ENCODE data around the gene CDY1B.
"Not testable (repeated sequence)": the region's sequence is repeated elsewhere in the genome, so short reads cannot be mapped to it uniquely, and the experiment has no call there.

The CDY1B gene, protein sequence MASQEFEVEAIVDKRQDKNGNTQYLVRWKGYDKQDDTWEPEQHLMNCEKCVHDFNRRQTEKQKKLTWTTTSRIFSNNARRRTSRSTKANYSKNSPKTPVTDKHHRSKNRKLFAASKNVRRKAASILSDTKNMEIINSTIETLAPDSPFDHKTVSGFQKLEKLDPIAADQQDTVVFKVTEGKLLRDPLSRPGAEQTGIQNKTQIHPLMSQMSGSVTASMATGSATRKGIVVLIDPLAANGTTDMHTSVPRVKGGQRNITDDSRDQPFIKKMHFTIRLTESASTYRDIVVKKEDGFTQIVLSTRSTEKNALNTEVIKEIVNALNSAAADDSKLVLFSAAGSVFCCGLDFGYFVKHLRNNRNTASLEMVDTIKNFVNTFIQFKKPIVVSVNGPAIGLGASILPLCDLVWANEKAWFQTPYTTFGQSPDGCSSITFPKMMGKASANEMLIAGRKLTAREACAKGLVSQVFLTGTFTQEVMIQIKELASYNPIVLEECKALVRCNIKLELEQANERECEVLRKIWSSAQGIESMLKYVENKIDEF

DNA sequence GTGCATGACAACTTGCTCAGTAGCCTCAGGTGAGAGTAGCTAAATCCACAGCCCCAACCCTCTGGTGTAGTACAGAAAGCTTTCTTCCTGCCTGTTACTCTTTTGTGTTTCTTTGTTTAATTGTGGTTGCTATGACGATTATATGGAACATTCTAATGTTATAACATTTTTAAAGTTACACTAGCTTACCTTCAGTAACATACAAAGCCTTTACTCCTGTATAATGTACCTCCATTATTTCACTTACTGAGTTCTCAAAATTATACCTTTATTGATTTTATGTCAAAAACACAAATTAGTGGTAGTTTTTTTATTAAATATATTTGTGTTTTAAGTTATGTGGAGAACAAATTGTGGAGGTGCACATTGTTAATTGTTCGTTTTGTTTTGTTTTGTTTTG lies at the start of gene CDY1B:
Gene CDY1B, minus strand, starts transcription at position 101 of the 400 bp plus-strand sequence. CDS start 331 bp downstream, outside the sequence.
- not testable (repeated sequence) for H3K36me3 ChIP-seq (ENCODE audit: control insufficient read depth, insufficient read depth, low read length); H3K9ac ChIP-seq (ENCODE audit: low read length); H3K27me3 ChIP-seq (ENCODE audit: control insufficient read depth, insufficient read depth, low read length); H3K4me1 ChIP-seq (ENCODE audit: control insufficient read depth, insufficient read depth, low read length); H3K27ac ChIP-seq (ENCODE audit: low read depth, low read length); H3K4me3 ChIP-seq (ENCODE audit: low read length)

- H3K27ac ChIP-seq (ENCODE audit: low read depth, low read length); H3K9ac ChIP-seq (ENCODE audit: low read length); H3K36me3 ChIP-seq (ENCODE audit: control insufficient read depth, insufficient read depth, low read length); H3K4me3 ChIP-seq (ENCODE audit: low read length); H3K27me3 ChIP-seq (ENCODE audit: control insufficient read depth, insufficient read depth, low read length); H3K4me1 ChIP-seq (ENCODE audit: control insufficient read depth, insufficient read depth, low read length): not testable (repeated sequence)
Measured at GRCh38 chrY:24049525-24049924, 1.7 kb upstream of the CDY1B start.

DNA sequence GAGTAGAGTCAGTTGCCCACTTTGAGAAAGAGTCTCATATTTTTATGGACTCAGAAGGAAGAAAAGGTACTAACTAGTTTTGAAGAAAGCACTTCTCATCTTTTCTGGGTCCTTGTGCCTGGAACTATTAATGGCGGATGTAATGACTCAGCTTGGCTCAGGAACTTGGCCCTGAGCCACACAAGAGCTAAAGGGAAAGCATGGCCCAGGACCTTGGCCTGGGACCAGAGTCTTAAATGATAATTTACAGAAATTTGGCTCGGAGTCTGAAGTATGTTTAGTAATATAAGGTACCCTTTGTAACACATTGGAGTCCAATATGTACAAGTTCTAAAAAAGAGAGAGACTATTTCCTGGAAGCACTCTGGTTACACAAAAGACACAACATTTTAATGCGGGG lies 4.6 kb downstream of the CDY1B start:
- H3K4me3 ChIP-seq (ENCODE audit: low read length); H3K27ac ChIP-seq (ENCODE audit: low read depth, low read length): not testable (repeated sequence)

DNA sequence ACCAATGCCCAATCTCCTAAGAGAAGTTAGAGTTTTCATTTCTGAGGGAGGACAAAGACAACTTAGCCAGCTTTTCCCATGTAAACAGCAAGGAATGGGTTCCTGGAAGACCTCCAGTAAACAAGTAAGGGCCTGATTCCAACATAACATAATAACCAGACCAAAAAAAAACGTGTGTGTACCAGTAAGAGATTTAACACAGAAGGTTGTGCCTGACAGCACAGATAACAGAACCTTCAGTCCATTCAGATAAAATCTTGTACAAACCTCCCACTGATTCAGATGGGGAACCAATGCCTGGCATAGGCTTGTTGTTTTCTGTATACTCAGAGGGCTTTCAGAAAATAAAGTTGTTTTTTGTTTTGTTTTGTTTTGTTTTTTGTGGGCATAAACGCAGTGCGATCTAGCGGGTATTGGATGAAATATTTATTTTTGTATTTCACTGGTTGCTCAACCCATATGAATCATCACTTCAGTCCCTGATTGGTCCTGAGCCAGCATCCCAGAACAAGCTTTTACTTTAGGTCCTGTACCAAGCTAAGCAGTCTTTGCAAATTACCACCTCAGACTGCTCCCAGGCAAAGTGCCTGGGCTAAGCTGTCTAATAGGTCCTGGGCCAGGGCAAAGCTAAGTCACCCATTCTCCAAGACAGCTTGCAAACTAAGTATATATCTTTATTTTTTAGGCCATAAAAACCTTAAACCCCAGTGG lies 8.7 kb downstream of the CDY1B start:
- not testable (repeated sequence) for H3K27me3 ChIP-seq (ENCODE audit: control insufficient read depth, insufficient read depth, low read length); H3K27ac ChIP-seq (ENCODE audit: low read depth, low read length); H3K4me1 ChIP-seq (ENCODE audit: control insufficient read depth, insufficient read depth, low read length); H3K9ac ChIP-seq (ENCODE audit: low read length); H3K4me3 ChIP-seq (ENCODE audit: low read length); H3K36me3 ChIP-seq (ENCODE audit: control insufficient read depth, insufficient read depth, low read length)

More for the DNA sequence above, 4.6 kb downstream of the CDY1B start:
- not testable (repeated sequence) for H3K4me1 ChIP-seq (ENCODE audit: control insufficient read depth, insufficient read depth, low read length); H3K36me3 ChIP-seq (ENCODE audit: control insufficient read depth, insufficient read depth, low read length); H3K27me3 ChIP-seq (ENCODE audit: control insufficient read depth, insufficient read depth, low read length); H3K9ac ChIP-seq (ENCODE audit: low read length)

DNA sequence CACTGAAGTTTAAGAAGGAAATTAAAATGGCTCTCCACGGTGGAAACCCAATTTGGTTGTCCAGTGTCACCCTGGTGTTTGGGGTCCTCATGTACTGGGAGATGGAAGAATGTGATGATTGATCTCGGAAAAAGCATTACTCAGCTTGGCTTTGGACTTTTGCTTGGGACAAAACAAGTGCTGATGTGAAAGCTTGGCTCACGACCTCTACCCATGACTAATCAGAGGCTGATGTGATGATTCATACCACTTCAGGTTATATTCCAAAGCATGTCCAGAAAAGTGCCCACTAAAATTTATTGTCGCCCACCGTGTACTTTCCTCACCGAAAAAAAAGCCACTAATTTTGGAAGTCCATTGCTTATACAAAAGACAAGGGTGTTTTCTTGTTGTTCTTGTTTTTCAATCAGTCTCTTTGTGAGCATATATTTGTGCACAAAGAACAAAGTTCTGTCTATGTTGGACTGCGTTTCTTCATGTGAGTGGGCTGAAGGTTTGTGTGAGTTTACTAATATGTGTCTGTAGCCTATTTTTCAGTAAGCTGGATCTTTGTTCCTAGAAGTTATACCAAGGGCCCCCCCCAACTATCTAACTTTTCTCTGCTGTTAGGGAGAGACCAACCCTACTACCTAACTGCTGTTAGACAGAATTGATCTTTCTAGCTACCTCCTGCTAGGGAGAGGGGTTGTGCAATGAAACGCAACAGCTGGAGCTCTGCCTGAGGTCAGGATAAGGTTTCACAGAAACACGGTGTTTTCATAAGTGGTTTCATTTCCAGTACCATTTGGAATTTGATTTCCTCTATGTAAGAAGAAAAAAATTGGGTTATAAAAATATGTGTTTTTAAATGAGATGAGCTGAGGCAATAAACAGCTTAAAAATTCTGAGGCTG lies 21.4 kb downstream of the CDY1B start:
- not testable (repeated sequence) for H3K4me1 ChIP-seq (ENCODE audit: control insufficient read depth, insufficient read depth, low read length); H3K9ac ChIP-seq (ENCODE audit: low read length); H3K4me3 ChIP-seq (ENCODE audit: low read length); H3K27ac ChIP-seq (ENCODE audit: low read depth, low read length); H3K27me3 ChIP-seq (ENCODE audit: control insufficient read depth, insufficient read depth, low read length); H3K36me3 ChIP-seq (ENCODE audit: control insufficient read depth, insufficient read depth, low read length)
